Endothelial cell of umbilical vein (primary cell): ENCODE data around the gene TTC13. TPM values are rescaled to one million over a fixed set of nuclear protein-coding genes. Genes with fewer than 3 reads are reported as not detected.

Experiments
- BruUV-seq: library from RNA; stranded (reverse); fragments of 400-500 nt; replicated peaks from 2 replicates; lab custom pipeline; 2021; lab: Mats Ljungman, UMichigan
- CTCF ChIA-PET: fragments of 300-600, 350-600 bp; sonication (Branson Sonifier 250); formaldehyde crosslinking; loops from one replicate; lab custom pipeline; 2021; ENCODE audit warnings: antibody characterized with exemption, inconsistent platforms; lab: Charles Lee
- POLR2A ChIA-PET: fragments of 300-600, 350-600 bp; sonication (Branson Sonifier 250); formaldehyde crosslinking; loops from one replicate; lab custom pipeline; 2021; ENCODE audit warnings: antibody characterized with exemption, inconsistent platforms; lab: Charles Lee
- DNase-seq: peaks from one replicate; pipeline ENCODE4 v3.0.0-alpha.2; 2011; ENCODE audit warnings: low read depth, low spot score
- FAIRE-seq: peaks from 2 replicates; lab custom pipeline; 2011; peaks lifted over from hg19 to GRCh38; lab: Jason Lieb, UNC
- H2AFZ ChIP-seq: 2 replicates; pipeline ENCODE4 v1.6.0; 2012; ENCODE audit warnings: low read depth, low read length, control low read depth, inconsistent platforms
- H3K27ac ChIP-seq: 2 replicates; pipeline ENCODE4 v1.5.1; 2011; ENCODE audit warnings: low read depth, mild to moderate bottlenecking, control low read depth, low read length, moderate library complexity; ENCODE audit not compliant: insufficient read depth
- H3K27me3 ChIP-seq, 2 experiments: 2 replicates each; pipeline versions ENCODE4 v1.6.0 to v1.6.1; 2011; ENCODE audit warnings: low read length in 2 of 2, mixed read lengths in 1 of 2; ENCODE audit not compliant: control insufficient read depth in 2 of 2, insufficient read depth in 2 of 2
- H3K36me3 ChIP-seq, 2 experiments: 2 replicates in 1 of 2; 3 replicates in 1 of 2; pipeline ENCODE4 v1.5.1; 2011; ENCODE audit warnings: low read length in 2 of 2, mild to moderate bottlenecking in 1 of 2, moderate library complexity in 1 of 2; ENCODE audit not compliant: control insufficient read depth in 2 of 2, insufficient read depth in 2 of 2; ENCODE audit errors: extremely low read depth in 1 of 2
- H3K4me1 ChIP-seq: 3 replicates; pipeline ENCODE4 v1.5.1; 2011; ENCODE audit warnings: mild to moderate bottlenecking, low read length; ENCODE audit not compliant: control insufficient read depth, insufficient read depth; ENCODE audit errors: extremely low read depth
- H3K4me2 ChIP-seq: 2 replicates; pipeline ENCODE4 v1.6.1; 2011; ENCODE audit warnings: low read length, control low read depth, mixed read lengths; ENCODE audit not compliant: insufficient read depth
- H3K4me3 ChIP-seq, 3 experiments: fragments of 200-600 bp in 1 of 3; sonication (generic), shearing (Covaris generic) in 1 of 3; replicated peaks in 1 of 3; 2 replicates each; pipeline ENCODE4 v1.5.1; 2011 to 2016; ENCODE audit warnings: control low read depth in 3 of 3, low read length in 3 of 3, mild to moderate bottlenecking in 2 of 3, inconsistent platforms in 1 of 3, low read depth in 1 of 3, moderate library complexity in 1 of 3; ENCODE audit not compliant: insufficient read depth in 1 of 3
- H3K79me2 ChIP-seq: 2 replicates; pipeline ENCODE4 v1.6.0; 2012; ENCODE audit warnings: low read length, inconsistent platforms; ENCODE audit not compliant: control insufficient read depth, insufficient read depth
- H3K9ac ChIP-seq: replicated peaks from 2 replicates; pipeline ENCODE3; 2011; ENCODE audit warnings: low read length, control low read depth; ENCODE audit not compliant: insufficient read depth; ENCODE audit errors: extremely low read depth
- H3K9me1 ChIP-seq: replicated peaks from 3 replicates; pipeline ENCODE4 v1.6.0; 2011; ENCODE audit warnings: mild to moderate bottlenecking, low read length; ENCODE audit not compliant: control insufficient read depth, insufficient read depth; ENCODE audit errors: extremely low read depth
- H3K9me3 ChIP-seq: replicated peaks from 2 replicates; pipeline ENCODE4 v1.5.1; 2012; ENCODE audit warnings: low read length, inconsistent platforms; ENCODE audit not compliant: control insufficient read depth, insufficient read depth
- H4K20me1 ChIP-seq: replicated peaks from 2 replicates; pipeline ENCODE3; 2011; ENCODE audit warnings: mild to moderate bottlenecking, low read length; ENCODE audit not compliant: control insufficient read depth, insufficient read depth; ENCODE audit errors: extremely low read depth
- EZH2 ChIP-seq: IDR thresholded peaks from 2 replicates; pipeline ENCODE4 v1.6.1; 2012; ENCODE audit warnings: borderline replicate concordance, low read depth, mild to moderate bottlenecking, moderate library complexity, low read length, inconsistent platforms; ENCODE audit not compliant: severe bottlenecking
- FOS ChIP-seq: IDR thresholded peaks from 2 replicates; pipeline ENCODE4 v1.6.1; 2011; ENCODE audit warnings: mild to moderate bottlenecking, low read length, moderate library complexity, borderline replicate concordance; ENCODE audit not compliant: insufficient read depth
- GATA2 ChIP-seq: IDR thresholded peaks from 2 replicates; pipeline ENCODE4 v1.7.0; 2011; ENCODE audit warnings: low read depth, mild to moderate bottlenecking, moderate library complexity, mixed read lengths, low read length; ENCODE audit not compliant: insufficient read length, insufficient read depth
- JUN ChIP-seq: IDR thresholded peaks from 2 replicates; pipeline ENCODE4 v1.6.1; 2011; ENCODE audit warnings: borderline replicate concordance, low read depth; ENCODE audit not compliant: insufficient read length, insufficient read depth
- MYC ChIP-seq: IDR thresholded peaks from one replicate; pipeline ENCODE4 v1.6.1; 2011; ENCODE audit warnings: mild to moderate bottlenecking, low read depth, low read length
- POLR2A ChIP-seq: IDR thresholded peaks from 2 replicates; pipeline ENCODE4 v1.6.1; 2012; ENCODE audit warnings: low read depth, mild to moderate bottlenecking, control low read depth, low read length
- POLR2AphosphoS5 ChIP-seq: IDR thresholded peaks from 2 replicates; pipeline ENCODE4 v1.6.1; 2012; ENCODE audit warnings: low read depth, mild to moderate bottlenecking, control low read depth, low read length, moderate library complexity; ENCODE audit not compliant: insufficient read depth
- dilution Hi-C: fragments of 300-500 bp; cut with MboI; formaldehyde crosslinking; loops from one replicate; pipeline ENCODE4 v1.15.0; 2019; ENCODE audit warnings: low sequenced_read_pairs; ENCODE audit not compliant: extremely low pct_ligation_motif_present
- intact Hi-C: fragments of 100-400 bp; cut with micrococcal nuclease; formaldehyde crosslinking; loops from one replicate; pipeline ENCODE4 v1.10.0; 2022
- polyA plus RNA-seq, 4 experiments: library from polyadenylated mRNA; depleted of rRNA in 3 of 4; stranded (reverse) in 3 of 4; unstranded in 1 of 4; fragments of >200 nt; gene quantifications; 2 replicates each; pipeline versions ENCODE4 v1.2.1 to v1.2.3, GENCODE V29; 2011 to 2012; ENCODE audit warnings: missing spikeins in 1 of 4
- total RNA-seq: library from RNA; stranded (reverse); gene quantifications from 2 replicates; pipeline ENCODE4 v1.2.3, GENCODE V29; 2021
- TF ChIP-seq, protein P1 (sequence below), 2 donors: IDR thresholded peaks; 1 replicate in 1 of 2; 2 replicates in 1 of 2; pipeline ENCODE4 v1.5.1; 2011; ENCODE audit warnings: low read length in 2 of 2, mild to moderate bottlenecking in 2 of 2, moderate library complexity in 2 of 2, control low read depth in 1 of 2, inconsistent platforms in 1 of 2, low read depth in 1 of 2; ENCODE audit not compliant: insufficient read depth in 1 of 2; ENCODE audit errors: extremely low read depth in 1 of 2
- TF ChIP-seq, protein P2 (sequence below): IDR thresholded peaks from 2 replicates; pipeline ENCODE4 v1.6.1; 2011; ENCODE audit not compliant: insufficient read depth, insufficient read length

TTC13 gene
- total and polyA plus RNA-seq, 2 donors (not counting 3 experiments of a cell fraction or from before 2014, with no cell fraction given), result 8.8 to 23.9 TPM

DNA sequence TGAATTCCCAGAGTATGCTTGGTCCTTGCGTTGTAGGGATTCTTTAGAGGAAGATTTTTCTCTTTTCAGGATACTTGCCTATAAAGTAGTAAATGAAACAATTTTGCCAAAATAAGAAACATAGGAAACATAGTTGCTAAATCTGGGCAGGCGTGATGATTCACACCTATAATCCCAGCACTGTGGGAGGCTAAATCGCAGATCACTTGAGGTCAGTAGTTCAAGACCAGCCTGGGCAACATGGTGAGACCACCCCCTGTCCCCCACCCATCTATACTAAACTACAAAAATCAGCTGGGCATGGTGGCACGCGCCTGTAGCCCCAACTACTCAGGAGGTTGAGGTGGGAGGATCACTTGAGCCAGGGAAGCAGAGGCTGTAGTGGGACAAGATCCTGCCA lies 5.2 kb upstream of the TTC13 start:
- Histone ChIP-seq H3K36me3 (no peaks in the 10 kb centered on the region), H3K4me2 (no peak overlapping the region), H3K79me2 (peaks cover 9% of the 10 kb centered on the region), H3K27ac (no peak overlapping the region), H3K4me1 (peaks cover 5% of the 10 kb centered on the region), H3K27me3 (no peaks in the 10 kb centered on the region), H3K9me1 (no peaks in the 10 kb centered on the region), H3K9me3 (no peaks in the 10 kb centered on the region), H3K9ac (no peak overlapping the region), H2AFZ (no peak overlapping the region), H3K4me3 (no peak overlapping the region), H4K20me1 (no peaks in the 10 kb centered on the region)
- DNase-seq (no peak), FAIRE-seq (no peak)
- no TSS peak for BruUV-seq
- intact Hi-C loops, result no loop called here
- dilution Hi-C loops, result no loop called here
- TF ChIP-seq EZH2 (no peak), FOS (no peak), POLR2A (no peak), GATA2 (no peak), POLR2AphosphoS5 (no peak), JUN (no peak), MYC (no peak)
- TF ChIP-seq, protein P1, sequence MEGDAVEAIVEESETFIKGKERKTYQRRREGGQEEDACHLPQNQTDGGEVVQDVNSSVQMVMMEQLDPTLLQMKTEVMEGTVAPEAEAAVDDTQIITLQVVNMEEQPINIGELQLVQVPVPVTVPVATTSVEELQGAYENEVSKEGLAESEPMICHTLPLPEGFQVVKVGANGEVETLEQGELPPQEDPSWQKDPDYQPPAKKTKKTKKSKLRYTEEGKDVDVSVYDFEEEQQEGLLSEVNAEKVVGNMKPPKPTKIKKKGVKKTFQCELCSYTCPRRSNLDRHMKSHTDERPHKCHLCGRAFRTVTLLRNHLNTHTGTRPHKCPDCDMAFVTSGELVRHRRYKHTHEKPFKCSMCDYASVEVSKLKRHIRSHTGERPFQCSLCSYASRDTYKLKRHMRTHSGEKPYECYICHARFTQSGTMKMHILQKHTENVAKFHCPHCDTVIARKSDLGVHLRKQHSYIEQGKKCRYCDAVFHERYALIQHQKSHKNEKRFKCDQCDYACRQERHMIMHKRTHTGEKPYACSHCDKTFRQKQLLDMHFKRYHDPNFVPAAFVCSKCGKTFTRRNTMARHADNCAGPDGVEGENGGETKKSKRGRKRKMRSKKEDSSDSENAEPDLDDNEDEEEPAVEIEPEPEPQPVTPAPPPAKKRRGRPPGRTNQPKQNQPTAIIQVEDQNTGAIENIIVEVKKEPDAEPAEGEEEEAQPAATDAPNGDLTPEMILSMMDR (IDR thresholded peaks at IDR 0.05; ENCODE audit: extremely low read depth in 1 of 2, insufficient read depth in 1 of 2, low read depth in 1 of 2, low read length in 2 of 2), result no peak
- TF ChIP-seq, protein P2, sequence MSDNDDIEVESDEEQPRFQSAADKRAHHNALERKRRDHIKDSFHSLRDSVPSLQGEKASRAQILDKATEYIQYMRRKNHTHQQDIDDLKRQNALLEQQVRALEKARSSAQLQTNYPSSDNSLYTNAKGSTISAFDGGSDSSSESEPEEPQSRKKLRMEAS, result no peak
- ChIA-PET CTCF (no interaction called here), POLR2A (no interaction called here)
